SU-DHL-6 (cell line): Measurements from ENCODE around the gene PIK3CD.

ENCODE experiments used
- EZH2phosphoT487 ChIP-seq: fragments of 200-600 bp; sonication (generic), shearing (Covaris generic); conservative IDR thresholded peaks from 2 replicates; pipeline ENCODE4 v1.6.1; 2018; ENCODE audit warnings: mild to moderate bottlenecking, antibody characterized with exemption, low read length, moderate library complexity, mixed read lengths
- TF ChIP-seq, protein P1 (sequence below): fragments of 200-600 bp; sonication (generic); IDR thresholded peaks from one replicate; pipeline ENCODE4 v1.5.1; 2017; ENCODE audit warnings: antibody characterized with exemption, mild to moderate bottlenecking, low read length, moderate library complexity; ENCODE audit not compliant: insufficient read depth, poor library complexity, severe bottlenecking

GRCh38 chr1:9651565-9652378, at the start of gene PIK3CD:
- TF ChIP-seq EZH2phosphoT487 = no peak
- TF ChIP-seq, protein P1, sequence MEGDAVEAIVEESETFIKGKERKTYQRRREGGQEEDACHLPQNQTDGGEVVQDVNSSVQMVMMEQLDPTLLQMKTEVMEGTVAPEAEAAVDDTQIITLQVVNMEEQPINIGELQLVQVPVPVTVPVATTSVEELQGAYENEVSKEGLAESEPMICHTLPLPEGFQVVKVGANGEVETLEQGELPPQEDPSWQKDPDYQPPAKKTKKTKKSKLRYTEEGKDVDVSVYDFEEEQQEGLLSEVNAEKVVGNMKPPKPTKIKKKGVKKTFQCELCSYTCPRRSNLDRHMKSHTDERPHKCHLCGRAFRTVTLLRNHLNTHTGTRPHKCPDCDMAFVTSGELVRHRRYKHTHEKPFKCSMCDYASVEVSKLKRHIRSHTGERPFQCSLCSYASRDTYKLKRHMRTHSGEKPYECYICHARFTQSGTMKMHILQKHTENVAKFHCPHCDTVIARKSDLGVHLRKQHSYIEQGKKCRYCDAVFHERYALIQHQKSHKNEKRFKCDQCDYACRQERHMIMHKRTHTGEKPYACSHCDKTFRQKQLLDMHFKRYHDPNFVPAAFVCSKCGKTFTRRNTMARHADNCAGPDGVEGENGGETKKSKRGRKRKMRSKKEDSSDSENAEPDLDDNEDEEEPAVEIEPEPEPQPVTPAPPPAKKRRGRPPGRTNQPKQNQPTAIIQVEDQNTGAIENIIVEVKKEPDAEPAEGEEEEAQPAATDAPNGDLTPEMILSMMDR = no peak
